ENCODE results near the gene TCHHL1. TPM values are rescaled to one million over a fixed set of nuclear protein-coding genes. Genes with fewer than 3 reads are reported as not detected.
A peak's percentile ranks its signal among the peaks of the same experiment; 100 is the strongest.

The TCHHL1 gene
- total and polyA plus RNA-seq, 10 of the 15 experiments (the other 5 are each of a cell fraction or from before 2014, with no cell fraction given), result not detected

DNA sequence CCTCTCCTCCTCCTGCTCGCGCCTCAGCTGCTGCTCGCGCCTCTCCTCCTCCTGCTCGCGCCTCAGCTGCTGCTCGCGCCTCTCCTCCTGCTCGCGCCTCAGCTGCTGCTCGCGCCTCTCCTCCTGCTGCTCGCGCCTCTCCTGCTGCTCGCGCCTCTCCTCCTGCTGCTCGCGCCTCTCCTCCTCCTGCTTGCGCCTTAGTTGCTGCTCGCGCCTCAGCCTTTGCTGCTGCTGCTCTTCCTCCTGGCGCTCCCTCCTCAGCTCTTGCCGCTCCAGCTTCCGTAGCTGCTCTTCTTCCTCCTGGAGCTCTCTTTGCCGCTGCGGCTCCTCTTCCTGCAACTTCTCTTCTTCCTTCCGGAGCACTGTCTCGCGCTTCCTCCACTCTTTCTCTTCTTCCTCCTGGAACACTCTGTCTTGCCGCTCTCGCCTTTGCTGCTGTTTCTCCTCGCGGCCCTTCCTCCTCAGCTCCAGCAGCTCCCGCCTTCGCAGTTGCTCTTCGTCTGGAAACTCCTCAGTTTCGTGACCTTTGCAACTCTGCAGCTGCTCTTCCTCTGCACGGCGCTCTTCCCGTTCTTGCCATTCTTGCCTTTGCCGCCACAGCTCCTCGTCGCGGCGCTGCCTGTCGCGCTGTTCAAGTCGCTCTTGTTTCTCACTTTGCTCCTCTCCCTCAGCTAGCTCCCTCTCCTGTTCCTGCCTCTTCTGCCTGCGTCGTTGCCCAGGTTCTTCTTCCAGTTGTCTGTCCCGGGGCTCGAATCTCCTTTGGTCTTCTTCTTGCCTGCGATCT lies 23.4 kb upstream of the TCHHL1 start (continued):
- TF ChIP-seq, protein P1, sequence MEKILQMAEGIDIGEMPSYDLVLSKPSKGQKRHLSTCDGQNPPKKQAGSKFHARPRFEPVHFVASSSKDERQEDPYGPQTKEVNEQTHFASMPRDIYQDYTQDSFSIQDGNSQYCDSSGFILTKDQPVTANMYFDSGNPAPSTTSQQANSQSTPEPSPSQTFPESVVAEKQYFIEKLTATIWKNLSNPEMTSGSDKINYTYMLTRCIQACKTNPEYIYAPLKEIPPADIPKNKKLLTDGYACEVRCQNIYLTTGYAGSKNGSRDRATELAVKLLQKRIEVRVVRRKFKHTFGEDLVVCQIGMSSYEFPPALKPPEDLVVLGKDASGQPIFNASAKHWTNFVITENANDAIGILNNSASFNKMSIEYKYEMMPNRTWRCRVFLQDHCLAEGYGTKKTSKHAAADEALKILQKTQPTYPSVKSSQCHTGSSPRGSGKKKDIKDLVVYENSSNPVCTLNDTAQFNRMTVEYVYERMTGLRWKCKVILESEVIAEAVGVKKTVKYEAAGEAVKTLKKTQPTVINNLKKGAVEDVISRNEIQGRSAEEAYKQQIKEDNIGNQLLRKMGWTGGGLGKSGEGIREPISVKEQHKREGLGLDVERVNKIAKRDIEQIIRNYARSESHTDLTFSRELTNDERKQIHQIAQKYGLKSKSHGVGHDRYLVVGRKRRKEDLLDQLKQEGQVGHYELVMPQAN (conservative IDR thresholded peaks at IDR 0.05), result no peak
- TF ChIP-seq SMAD1 (IDR thresholded peaks at IDR 0.05; ENCODE audit: low read depth, partially characterized antibody) (no peak), CBX5 (IDR thresholded peaks at IDR 0.05; ENCODE audit: low read depth) (no peak), EP300 (IDR thresholded peaks at IDR 0.05; ENCODE audit: borderline replicate concordance in 1 of 2, control insufficient read depth in 1 of 2, low read depth in 2 of 2, low read length in 2 of 2) (no peak), DPF2 (IDR thresholded peaks at IDR 0.05) (no peak)

DNA sequence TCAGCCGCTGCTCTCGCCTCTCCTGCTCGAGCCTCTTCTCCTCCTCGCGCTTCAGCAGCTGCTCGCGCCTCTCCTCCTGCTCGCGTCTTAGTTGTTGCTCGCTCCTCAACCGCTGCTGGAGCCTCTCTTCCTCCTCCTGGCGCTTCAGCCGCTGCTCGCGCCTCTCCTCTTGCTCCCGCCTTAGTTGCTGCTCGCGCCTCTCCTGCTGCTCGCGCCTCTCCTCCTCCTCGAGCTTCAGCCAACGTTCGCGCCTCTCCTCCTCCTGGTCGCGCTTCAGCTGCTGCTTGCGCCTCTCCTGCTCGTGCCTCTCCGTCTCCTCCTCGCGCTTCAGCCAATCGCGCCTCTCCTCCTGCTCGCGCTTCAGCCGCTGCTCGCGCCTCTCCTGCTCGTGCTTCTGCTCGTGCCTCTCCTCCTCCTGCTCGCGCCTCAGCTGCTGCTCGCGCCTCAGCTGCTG lies 22.7 kb upstream of the TCHHL1 start:
- CTCF ChIA-PET, result no interaction called here
- H3K27me3 ChIP-seq (replicated peaks in 1 of 2; ENCODE audit: control insufficient read depth in 2 of 2, insufficient read depth in 2 of 2, low read length in 1 of 2), result peaks cover 19 to 43% of the 10 kb centered on the region in 2 experiments
- no TSS peak for BruUV-seq (replicated peaks)
- no peaks in the 10 kb centered on the region for H3K79me2 ChIP-seq (ENCODE audit: control insufficient read depth, insufficient read depth, low read length)
- WGBS (ENCODE audit: insufficient coverage, insufficient replicate concordance, low lambda C conversion rate, missing lambda C conversion rate), result 7% methylated on average over 37 of the region's 44 CpGs
- peak overlapping the region; percentile 48 for H2AFZ ChIP-seq (ENCODE audit: control insufficient read depth, low read depth, low read length)
- no peaks in the 10 kb centered on the region; the same call in 2 of the 3 replicates for H3K9me3 ChIP-seq (replicated peaks; ENCODE audit: control insufficient read depth, insufficient read depth, low read length)
- in situ Hi-C loops (cut with MboI) (no loop called here), intact Hi-C loops (cut with micrococcal nuclease; ENCODE audit: unreplicated experiment) (no loop called here)
- no peak for DNase-seq (ENCODE audit: low read depth, low spot score)
- POLR2A ChIA-PET, result no interaction called here
- H3K4me3 ChIP-seq, result peak overlapping the region; percentile 44; the same call in 1 of the 2 replicates
- no peak overlapping the region for H3K9ac ChIP-seq (ENCODE audit: control insufficient read depth, insufficient read depth, low read length)
- peak; percentile 31 for TF ChIP-seq HDAC6 (IDR thresholded peaks at IDR 0.05; ENCODE audit: unreplicated experiment)
- no peak for TF ChIP-seq MYC (IDR thresholded peaks at IDR 0.05; ENCODE audit: insufficient read depth, insufficient read length, insufficient replicate concordance, low read length, severe bottlenecking)
- H3K4me1 ChIP-seq (ENCODE audit: control insufficient read depth, insufficient read depth, low read length), result peaks cover 5% of the 10 kb centered on the region
- no peak for FAIRE-seq
- no peaks in the 10 kb centered on the region; the same call in 1 of the 2 replicates for H4K20me1 ChIP-seq (ENCODE audit: control insufficient read depth, insufficient read depth)
- H3K27ac ChIP-seq (ENCODE audit: control insufficient read depth, insufficient read depth), result no peak overlapping the region
- SMC1A ChIA-PET (ENCODE audit: uncharacterized antibody, unreplicated experiment), result no interaction called here
- RAD21 ChIA-PET (ENCODE audit: unreplicated experiment), result no interaction called here
- H3K4me2 ChIP-seq (ENCODE audit: control insufficient read depth, insufficient read depth), result peak overlapping the region; percentile 66
- H3K36me3 ChIP-seq (ENCODE audit: control insufficient read depth in 2 of 2, insufficient read depth in 2 of 2, low read length in 1 of 2), result no peaks in the 10 kb centered on the region
- ATAC-seq, result no peak
